HG02852 (cell line): ENCODE results near the gene DAB2IP.

ENCODE experiments used
- ATAC-seq: cut with Tn5 transposase; IDR thresholded peaks from one replicate; pipeline ENCODE4 v1.9.1; 2021; ENCODE audit warnings: mild to moderate bottlenecking, moderate library complexity; ENCODE audit not compliant: unreplicated experiment

DAB2IP gene

DNA sequence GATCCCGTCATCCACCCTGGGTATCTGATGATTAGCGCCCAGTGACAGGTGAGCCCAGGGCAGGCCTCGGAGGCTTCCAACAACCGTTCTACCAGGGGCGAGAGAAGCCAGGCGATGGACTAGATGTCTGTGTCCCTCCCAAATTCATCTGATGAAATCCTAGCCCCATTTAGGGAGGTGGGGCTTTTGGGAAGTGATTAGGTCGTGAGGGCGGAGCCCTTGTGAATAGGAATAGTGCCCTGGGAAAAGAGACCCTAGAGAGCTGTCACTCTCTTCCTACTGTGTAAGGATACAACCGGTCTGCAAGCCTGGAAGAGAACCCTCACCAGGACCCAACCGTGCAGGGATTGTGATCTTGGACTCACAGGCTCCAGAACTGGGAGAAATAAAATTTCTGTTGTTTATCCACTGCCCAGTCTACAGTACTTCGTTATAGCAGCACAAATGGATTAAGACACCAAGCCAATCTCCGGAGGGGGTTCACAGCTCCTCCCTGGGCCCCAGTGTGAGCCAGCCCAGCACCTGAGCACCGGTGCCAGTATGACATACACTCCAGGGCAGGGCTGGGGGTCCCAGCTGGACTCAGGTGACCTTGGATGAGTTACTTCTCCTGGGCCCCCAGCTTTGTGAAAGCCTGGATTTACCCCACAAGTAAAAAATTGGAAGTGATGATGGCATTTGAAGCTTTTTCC lies 162.2 kb downstream of the DAB2IP start:
- no peak for ATAC-seq

DNA sequence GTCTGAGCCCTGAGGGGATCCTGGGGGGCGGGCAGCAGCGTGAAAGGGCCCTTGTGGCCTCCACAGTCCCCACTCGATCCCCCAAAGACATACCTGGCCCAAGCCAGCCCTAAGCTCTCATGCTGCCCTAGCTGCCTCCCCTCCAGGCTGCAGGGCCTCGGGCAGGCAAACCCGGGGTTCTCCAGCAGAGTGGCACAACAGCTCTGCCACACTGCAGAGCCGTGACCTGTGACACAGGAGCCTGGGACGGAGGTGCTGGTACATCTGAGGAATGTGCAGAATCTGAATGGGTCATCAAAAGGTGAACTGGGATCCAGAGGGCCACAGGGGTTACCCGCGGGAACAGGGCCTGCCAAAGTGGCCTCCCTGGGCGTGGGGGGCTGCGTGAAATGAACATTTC lies 163.2 kb downstream of the DAB2IP start:
- ATAC-seq = no peak

DNA sequence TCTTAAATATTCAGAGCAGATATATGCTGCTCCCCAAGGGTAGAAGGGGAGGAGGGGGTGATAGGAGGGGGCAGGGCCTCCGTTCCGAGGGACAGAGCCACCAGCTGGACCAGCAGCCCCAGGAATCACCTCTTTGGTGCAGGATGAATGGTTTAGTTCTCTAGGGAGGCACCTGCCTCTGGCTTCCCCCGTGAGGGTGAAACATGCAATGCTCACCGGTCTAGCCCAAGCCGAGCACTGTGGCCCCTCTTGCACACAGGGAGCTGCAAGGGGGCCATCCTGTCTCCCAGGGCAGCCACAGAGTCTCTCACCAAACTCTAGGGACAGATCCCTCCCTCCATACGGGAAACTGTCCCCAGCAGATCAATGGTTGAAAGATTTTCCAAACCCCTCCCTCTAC lies 163.7 kb downstream of the DAB2IP start:
- ATAC-seq = no peak

DNA sequence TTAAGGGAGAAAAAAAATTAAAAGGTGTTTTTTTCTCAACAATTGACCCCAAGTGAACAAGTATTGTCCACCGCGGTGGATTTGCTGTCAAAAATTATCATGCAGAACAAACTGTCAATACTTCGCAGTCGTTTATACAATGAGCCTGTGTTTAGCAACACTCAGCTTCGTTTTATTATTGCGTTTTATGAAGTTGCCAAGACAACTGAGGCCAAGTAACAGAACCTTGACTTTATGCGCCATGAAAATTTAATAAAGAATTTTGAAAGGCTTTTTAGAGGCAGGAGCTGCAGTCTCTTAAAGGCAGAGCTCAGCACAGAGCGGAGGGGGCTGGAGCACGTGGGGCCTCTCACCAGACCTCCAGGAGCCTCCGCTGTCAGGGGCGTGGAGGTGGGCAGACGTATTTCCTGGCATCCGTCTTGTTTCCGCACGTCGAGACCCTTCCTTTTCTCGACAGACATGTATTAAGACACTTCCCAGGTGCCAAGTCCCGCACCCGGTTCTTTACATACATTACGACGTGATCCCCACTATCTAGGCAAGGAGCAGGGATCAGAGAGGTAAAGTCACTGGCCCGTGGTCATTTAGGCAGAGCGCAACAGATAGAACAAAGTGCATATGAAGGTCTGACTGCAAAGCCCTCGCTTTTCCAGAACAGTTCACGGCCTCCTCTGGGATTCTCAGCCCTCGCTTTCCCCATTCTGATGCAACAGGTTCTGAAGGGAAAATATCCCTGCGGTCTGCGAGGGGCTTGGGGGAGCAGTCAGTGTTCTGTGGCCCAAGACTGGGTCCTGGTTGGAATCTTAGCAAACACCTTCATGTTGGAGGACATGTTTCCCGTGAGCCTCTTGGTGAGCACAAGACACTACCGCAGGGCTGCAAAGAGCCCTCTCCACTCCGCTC lies 164.4 kb downstream of the DAB2IP start:
- no peak for ATAC-seq

DNA sequence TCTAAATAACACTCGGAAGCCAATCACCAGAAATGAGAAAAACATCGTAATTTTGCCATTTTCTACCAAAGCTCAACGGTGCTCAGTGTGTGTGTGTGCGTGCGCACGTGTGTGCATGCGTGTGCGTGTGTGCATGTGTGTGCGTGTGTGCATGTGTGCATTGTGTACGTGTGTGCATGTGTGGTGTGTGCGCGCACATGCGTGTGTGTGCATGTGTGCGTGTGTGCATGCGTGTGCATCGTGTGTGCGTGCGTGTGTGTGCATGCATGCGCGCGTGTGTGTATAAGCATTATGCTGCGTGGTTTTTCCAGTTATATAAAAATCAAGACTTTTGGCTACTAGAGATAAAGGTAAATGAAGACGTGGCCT lies 165.0 kb downstream of the DAB2IP start:
- no peak for ATAC-seq

DNA sequence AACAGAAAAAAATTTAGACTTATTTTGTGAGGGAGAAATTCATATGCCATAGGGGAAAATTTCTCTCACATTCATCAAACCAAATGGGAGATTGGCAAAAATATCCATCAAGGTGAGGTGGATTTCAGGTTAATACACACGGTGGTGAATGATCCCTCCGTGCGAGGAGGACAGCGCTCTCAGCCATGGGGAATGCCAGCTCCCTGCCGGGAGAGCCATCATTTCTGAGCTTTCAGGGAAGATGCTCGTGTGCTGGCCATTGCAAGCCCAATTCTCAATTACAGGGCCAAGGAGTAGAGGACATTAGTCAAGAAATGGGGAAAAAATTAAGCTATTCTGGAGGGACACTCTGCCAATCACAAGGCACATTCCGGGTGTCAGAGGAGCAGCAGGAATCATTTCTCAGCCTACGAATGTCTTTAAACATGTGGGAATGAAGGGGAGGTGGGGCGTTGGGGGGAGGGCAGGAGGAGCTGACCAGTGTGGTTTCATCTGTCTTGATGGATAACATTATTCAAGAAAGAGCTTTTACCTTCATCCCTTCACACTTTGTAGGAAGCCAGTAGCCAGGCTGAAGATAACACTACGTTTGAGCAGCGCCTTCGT lies 165.5 kb downstream of the DAB2IP start:
- ATAC-seq = no peak

- no peak for ATAC-seq
Measured at GRCh38 chr9:121817476-121817875, 166.0 kb downstream of the DAB2IP start.

- no peak for ATAC-seq
Measured at GRCh38 chr9:121818016-121818661, 166.7 kb downstream of the DAB2IP start.

GRCh38 chr9:121818841-121819427 lies 167.5 kb downstream of the DAB2IP start:
- ATAC-seq = no peak

- ATAC-seq = no peak
Measured at GRCh38 chr9:121819428-121820231, 168.2 kb downstream of the DAB2IP start.

DNA sequence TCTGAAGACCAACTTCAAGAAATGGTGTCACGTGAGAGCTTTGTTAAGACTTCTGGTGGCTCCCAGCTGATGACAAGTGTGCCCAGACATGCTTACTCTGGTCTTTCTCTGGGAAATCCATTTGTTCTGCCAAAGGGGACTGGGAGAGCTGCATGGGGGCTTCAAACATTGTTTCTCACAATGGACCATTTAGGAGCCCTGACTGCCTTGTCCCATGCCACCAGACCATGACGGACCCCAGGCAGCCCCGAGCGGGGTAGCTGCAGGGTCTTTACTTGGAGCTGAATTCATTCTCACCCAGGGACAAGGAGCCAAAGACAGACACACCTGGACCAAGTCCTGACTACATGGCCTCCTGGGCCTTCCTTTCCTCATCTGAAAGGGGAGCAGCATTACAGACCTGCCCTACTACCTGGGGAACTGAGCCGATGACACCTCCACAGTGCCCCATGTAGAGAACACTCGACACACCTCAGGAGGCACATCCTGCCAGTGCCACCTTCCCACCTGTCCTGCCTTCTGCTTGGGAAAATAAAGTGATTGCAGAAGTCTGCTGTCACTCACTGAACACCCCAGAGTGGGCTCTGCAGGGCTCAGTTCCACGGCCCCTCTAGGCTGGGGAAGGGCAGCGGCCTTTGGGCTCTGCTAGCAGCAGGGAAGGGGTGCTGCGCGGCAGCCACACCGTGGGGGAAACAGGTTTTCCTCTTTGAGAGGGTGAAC lies 169.0 kb downstream of the DAB2IP start:
- ATAC-seq = no peak

GRCh38 chr9:121821326-121821725 lies 169.9 kb downstream of the DAB2IP start:
- no peak for ATAC-seq

DNA sequence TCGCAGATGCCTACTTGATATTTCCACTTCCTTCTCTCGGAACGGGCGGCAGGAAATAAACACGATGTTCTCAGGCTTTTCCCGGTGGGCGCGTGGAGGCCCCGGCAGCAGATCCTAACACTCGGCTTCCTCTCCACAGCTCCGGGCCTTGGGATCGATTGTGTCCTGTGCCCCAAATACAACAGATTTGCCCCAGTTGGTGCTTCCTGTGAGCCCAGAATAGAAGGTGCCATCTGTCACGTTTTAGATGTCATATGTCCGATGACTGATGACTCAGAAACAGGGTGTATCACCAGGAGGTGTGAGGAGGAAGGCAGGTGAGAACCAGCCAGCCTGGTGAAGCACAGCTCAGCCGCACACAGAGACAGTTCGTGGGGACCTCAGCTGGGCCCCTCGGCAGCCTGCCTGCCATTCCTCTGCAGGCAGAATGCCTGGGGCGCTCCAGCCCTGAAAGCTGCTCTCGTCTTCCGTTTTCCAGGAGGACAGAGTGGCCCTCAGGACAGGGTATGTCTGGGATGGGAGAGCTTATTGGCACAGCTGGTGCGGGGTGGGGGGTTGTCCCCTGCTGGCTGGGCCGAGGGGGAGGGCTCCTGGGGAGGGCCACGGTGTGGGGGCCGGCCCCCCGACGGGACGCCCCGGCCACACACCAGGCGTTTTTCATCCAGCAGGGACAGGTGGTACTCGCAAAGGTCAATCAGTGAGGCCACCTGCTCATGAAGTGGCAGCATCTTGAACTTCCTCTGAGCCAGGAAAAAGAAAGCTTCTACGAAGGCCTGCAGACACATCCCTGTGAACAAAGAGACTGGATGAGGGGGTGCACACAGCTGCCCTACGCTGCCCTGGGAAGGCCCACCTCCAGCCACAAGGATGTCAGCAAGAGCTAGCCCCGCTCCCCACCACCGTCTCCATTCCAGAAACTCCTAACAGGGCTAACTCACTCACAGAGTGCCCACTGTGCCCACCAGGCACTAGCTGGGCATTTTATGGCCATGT lies 171.0 kb downstream of the DAB2IP start:
- ATAC-seq = no peak

DNA sequence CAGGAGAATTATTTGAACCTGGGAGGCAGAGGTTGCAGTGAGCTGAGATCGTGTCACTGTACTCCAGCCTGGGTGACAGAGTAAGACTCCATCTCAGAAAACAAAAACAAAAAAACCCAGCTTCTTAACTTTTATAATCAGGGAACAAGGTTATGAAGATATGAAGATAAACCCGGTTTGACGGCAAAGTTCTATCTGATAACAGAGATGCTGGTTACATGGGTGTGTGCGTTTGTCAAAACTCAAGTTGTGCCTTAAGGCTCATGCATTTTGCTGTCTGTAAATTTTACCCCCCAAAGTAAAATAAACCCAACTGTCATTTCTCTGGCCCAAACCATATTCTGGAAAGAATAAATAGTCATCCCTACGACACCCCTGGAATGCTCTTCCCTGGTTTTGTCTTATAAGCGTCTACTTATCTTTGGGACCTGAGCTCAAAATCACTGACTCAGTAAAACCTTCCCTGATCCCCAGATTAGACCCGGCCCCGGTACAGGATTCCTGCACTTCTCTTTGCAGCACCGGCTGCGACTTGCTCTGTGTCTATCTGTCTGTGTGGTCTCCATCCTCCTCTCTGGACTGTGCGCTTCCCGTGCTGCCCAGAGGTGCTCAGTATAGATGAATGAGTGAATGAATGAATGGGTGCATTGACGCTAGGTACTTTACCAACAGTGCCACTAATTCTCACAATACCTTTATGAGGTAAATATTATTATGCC lies 172.2 kb downstream of the DAB2IP start:
- ATAC-seq = no peak

GRCh38 chr9:121824651-121825030 lies 173.2 kb downstream of the DAB2IP start:
- ATAC-seq = no peak

- no peak for ATAC-seq
Measured at GRCh38 chr9:121825031-121825691, 173.7 kb downstream of the DAB2IP start.

DNA sequence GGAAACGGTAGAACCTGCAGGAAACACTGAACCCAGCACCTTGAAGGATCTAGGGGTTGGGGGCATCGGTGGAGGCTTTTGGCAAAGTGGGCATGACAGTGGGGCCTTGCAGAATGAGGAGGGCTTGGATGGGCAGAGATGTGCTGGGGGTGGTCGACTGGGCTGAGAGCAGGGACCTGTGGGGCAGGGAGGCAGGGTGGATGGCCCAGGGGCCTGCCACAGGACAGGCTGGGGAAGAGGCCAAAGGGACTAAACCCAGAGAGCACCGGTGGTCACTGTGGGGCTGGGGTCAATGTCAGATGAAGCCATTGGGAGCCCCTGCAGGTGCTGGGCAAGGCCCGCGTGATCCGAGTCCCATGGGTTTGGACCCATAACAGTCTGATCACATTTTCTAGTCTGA lies 175.3 kb downstream of the DAB2IP start:
- no peak for ATAC-seq
